Head of caudate nucleus (tissue), 42 donors: ENCODE data around the gene BAZ2B.
"Not testable (repeated sequence)": the region's sequence is repeated elsewhere in the genome, so short reads cannot be mapped to it uniquely, and the experiment has no call there.

Source experiments
- DNase-seq, 42 donors: peaks; one replicate each; pipeline versions ENCODE4 v3.0.0 to v3.0.0-alpha.2; 2020 to 2021; ENCODE audit warnings: mixed read lengths in 7 of 42
- intact Hi-C: fragments of 100-400 bp; cut with DNase I; formaldehyde crosslinking; loops from one replicate; pipeline ENCODE4 v1.15.0; 2022

BAZ2B gene

GRCh38 chr2:159446817-159447216 is 169.5 kb downstream of the BAZ2B start:
- intact Hi-C loops = no loop called here
- DNase-seq = no peak

- intact Hi-C loops = no loop called here
- no peak for DNase-seq
Measured at GRCh38 chr2:159446201-159446600, 170.1 kb downstream of the BAZ2B start.

GRCh38 chr2:159445307-159445706 is 171.0 kb downstream of the BAZ2B start:
- intact Hi-C loops = no loop called here
- no peak for DNase-seq

- intact Hi-C loops = no loop called here
- DNase-seq = no peak
Measured at GRCh38 chr2:159444754-159445153, 171.6 kb downstream of the BAZ2B start.

GRCh38 chr2:159442159-159442852 is 174.0 kb downstream of the BAZ2B start:
- intact Hi-C loops = no loop called here
- no peak for DNase-seq

GRCh38 chr2:159441182-159441581 is 175.2 kb downstream of the BAZ2B start:
- no peak for DNase-seq
- intact Hi-C loops = no loop called here

- no peak for DNase-seq
- intact Hi-C loops = no loop called here
Measured at GRCh38 chr2:159439421-159439820, 176.9 kb downstream of the BAZ2B start.

GRCh38 chr2:159438720-159439353 is 177.5 kb downstream of the BAZ2B start:
- intact Hi-C loops = no loop called here
- no peak for DNase-seq

- intact Hi-C loops = no loop called here
Measured at GRCh38 chr2:159438284-159438683, 178.1 kb downstream of the BAZ2B start.

GRCh38 chr2:159432610-159433009 is 183.7 kb downstream of the BAZ2B start:
- intact Hi-C loops = no loop called here
- DNase-seq = no peak

More at GRCh38 chr2:159438284-159438683, 178.1 kb downstream of the BAZ2B start:
- DNase-seq = no peak

GRCh38 chr2:159427048-159427447 is 189.3 kb downstream of the BAZ2B start:
- intact Hi-C loops = no loop called here
- no peak for DNase-seq

GRCh38 chr2:159419403-159419802 is 196.9 kb downstream of the BAZ2B start:
- intact Hi-C loops = no loop called here

GRCh38 chr2:159411460-159411859 is 204.9 kb downstream of the BAZ2B start:
- intact Hi-C loops = no loop called here

More at GRCh38 chr2:159419403-159419802, 196.9 kb downstream of the BAZ2B start:
- DNase-seq = no peak

GRCh38 chr2:159410276-159410675 is 206.1 kb downstream of the BAZ2B start:
- DNase-seq = no peak
- intact Hi-C loops = no loop called here

More at GRCh38 chr2:159411460-159411859, 204.9 kb downstream of the BAZ2B start:
- DNase-seq = no peak

- intact Hi-C loops = no loop called here
- no peak for DNase-seq
Measured at GRCh38 chr2:159409116-159409800, 207.1 kb downstream of the BAZ2B start.

- intact Hi-C loops = no loop called here
- no peak for DNase-seq
Measured at GRCh38 chr2:159402790-159403189, 213.6 kb downstream of the BAZ2B start.

- DNase-seq, intact Hi-C loops: not testable (repeated sequence)
Measured at GRCh38 chr2:159402160-159402559, 214.2 kb downstream of the BAZ2B start.

- intact Hi-C loops = no loop called here
- no peak for DNase-seq
Measured at GRCh38 chr2:159399716-159400415, 216.5 kb downstream of the BAZ2B start.

- intact Hi-C loops = no loop called here
Measured at GRCh38 chr2:159396799-159397198, 219.5 kb downstream of the BAZ2B start.

More at GRCh38 chr2:159396799-159397198, 219.5 kb downstream of the BAZ2B start:
- DNase-seq = no peak
